Liver (tissue), 9 donors: ENCODE results near the gene DNM3. TPM values are rescaled to one million over a fixed set of nuclear protein-coding genes. Genes with fewer than 3 reads are reported as not detected.

Source experiments
- DNase-seq: peaks from one replicate; pipeline ENCODE4 v3.0.0-alpha.2; 2017; ENCODE audit warnings: low spot score
- H3K27ac ChIP-seq, 2 donors: one replicate each; pipeline ENCODE4 v1.7.0; 2013; ENCODE audit warnings: inconsistent platforms in 2 of 2, low read length in 2 of 2, control low read depth in 1 of 2, low read depth in 1 of 2, mild to moderate bottlenecking in 1 of 2
- H3K27me3 ChIP-seq, 4 donors: one replicate each; pipeline versions ENCODE4 v1.6.1 to v1.7.0; 2013; ENCODE audit warnings: low read length in 3 of 4, inconsistent platforms in 1 of 4, mild to moderate bottlenecking in 1 of 4, moderate library complexity in 1 of 4; ENCODE audit not compliant: control insufficient read depth in 4 of 4, insufficient read depth in 4 of 4
- H3K36me3 ChIP-seq, 4 donors: one replicate each; pipeline versions ENCODE4 v1.6.1 to v1.7.0; 2013; ENCODE audit warnings: low read length in 3 of 4, mild to moderate bottlenecking in 3 of 4, low read depth in 1 of 4, moderate library complexity in 1 of 4; ENCODE audit not compliant: control insufficient read depth in 4 of 4, insufficient read depth in 3 of 4
- H3K4me1 ChIP-seq, 4 donors: one replicate each; pipeline versions ENCODE4 v1.6.1 to v1.7.0; 2013; ENCODE audit warnings: low read length in 3 of 4, mild to moderate bottlenecking in 3 of 4, moderate library complexity in 1 of 4; ENCODE audit not compliant: control insufficient read depth in 4 of 4, insufficient read depth in 4 of 4
- H3K4me3 ChIP-seq, 3 donors: one replicate each; pipeline versions ENCODE4 v1.6.1 to v1.7.0; 2013; ENCODE audit warnings: low read length in 3 of 3, control low read depth in 1 of 3, low read depth in 1 of 3, mild to moderate bottlenecking in 1 of 3
- H3K9ac ChIP-seq, 2 donors: one replicate each; pipeline ENCODE4 v1.7.0; 2013; ENCODE audit warnings: low read length in 2 of 2, mild to moderate bottlenecking in 2 of 2, moderate library complexity in 2 of 2, control low read depth in 1 of 2, low read depth in 1 of 2
- H3K9me3 ChIP-seq, 4 donors: one replicate each; pipeline versions ENCODE4 v1.6.1 to v1.7.0; 2013; ENCODE audit warnings: low read length in 3 of 4; ENCODE audit not compliant: control insufficient read depth in 4 of 4
- EGR1 ChIP-seq, 2 donors: IDR thresholded peaks; 2 replicates each; pipeline ENCODE4 v1.6.1; 2016 to 2018; ENCODE audit warnings: antibody characterized with exemption in 2 of 2, low read depth in 2 of 2
- FOXA1 ChIP-seq: IDR thresholded peaks from 2 replicates; pipeline ENCODE4 v1.6.1; 2016; ENCODE audit warnings: antibody characterized with exemption
- FOXA2 ChIP-seq: IDR thresholded peaks from 2 replicates; pipeline ENCODE4 v1.6.1; 2016; ENCODE audit warnings: antibody characterized with exemption
- GABPA ChIP-seq, 2 donors: IDR thresholded peaks in 1 of 2; conservative IDR thresholded peaks in 1 of 2; 2 replicates each; pipeline ENCODE4 v1.6.1; 2016; ENCODE audit warnings: antibody characterized with exemption in 2 of 2, mild to moderate bottlenecking in 1 of 2, moderate library complexity in 1 of 2
- HNF4G ChIP-seq: IDR thresholded peaks from 2 replicates; pipeline ENCODE4 v1.6.1; 2016; ENCODE audit warnings: antibody characterized with exemption
- JUND ChIP-seq, 2 donors: IDR thresholded peaks; 2 replicates each; pipeline ENCODE4 v1.6.1; 2016; ENCODE audit warnings: antibody characterized with exemption in 2 of 2
- NR2F2 ChIP-seq: IDR thresholded peaks from 2 replicates; pipeline ENCODE4 v1.6.1; 2016; ENCODE audit warnings: antibody characterized with exemption
- RAD21 ChIP-seq, 2 donors: IDR thresholded peaks; 2 replicates each; pipeline ENCODE4 v1.6.1; 2016; ENCODE audit warnings: antibody characterized with exemption in 2 of 2, mild to moderate bottlenecking in 2 of 2
- RXRA ChIP-seq, 2 donors: IDR thresholded peaks; 2 replicates each; pipeline ENCODE4 v1.6.1; 2017 to 2018; ENCODE audit warnings: antibody characterized with exemption in 2 of 2, mild to moderate bottlenecking in 1 of 2
- SP1 ChIP-seq: IDR thresholded peaks from 2 replicates; pipeline ENCODE4 v1.6.1; 2018; ENCODE audit warnings: antibody characterized with exemption, mild to moderate bottlenecking
- TAF1 ChIP-seq: conservative IDR thresholded peaks from 2 replicates; pipeline ENCODE4 v1.6.1; 2016; ENCODE audit warnings: antibody characterized with exemption, mild to moderate bottlenecking
- WGBS: extraction: QIAGEN DNeasy Blood & Tissue Kit; methylation state at CpG from one replicate; pipeline ENCODE4 v1.1.7; 2013; 5-methylcytosine and 5-hydroxymethylcytosine counted together
- polyA plus RNA-seq, 2 donors: library from polyadenylated mRNA; stranded (reverse) in 1 of 2; unstranded in 1 of 2; fragments of 200-250 nt in 1 of 2; fragments of >200 nt in 1 of 2; fragmentation: Nextera tagmentation in 1 of 2; extraction: Ambion mirVana in 1 of 2; gene quantifications; one replicate each; pipeline versions ENCODE4 v1.2.1 to v1.2.3, GENCODE V29; 2013 to 2015
- total RNA-seq, 2 donors: library from RNA; depleted of rRNA; stranded (reverse); fragments of >200 nt; gene quantifications; one replicate each; pipeline ENCODE4 v1.2.3, GENCODE V29; 2014
- TF ChIP-seq, protein P1 (sequence below): IDR thresholded peaks from 2 replicates; pipeline ENCODE4 v1.6.1; 2016; ENCODE audit warnings: antibody characterized with exemption
- TF ChIP-seq, protein P2 (sequence below): fragments of 150-350 bp; IDR thresholded peaks from 2 replicates; pipeline ENCODE4 v1.5.1; 2017; ENCODE audit warnings: improper control_type of control experiment, low read depth, low read length; ENCODE audit not compliant: missing input control
- TF ChIP-seq, protein P3 (sequence below): IDR thresholded peaks from 2 replicates; pipeline ENCODE4 v1.6.1; 2016; ENCODE audit warnings: antibody characterized with exemption
- TF ChIP-seq, protein P4 (sequence below): IDR thresholded peaks from 2 replicates; pipeline ENCODE4 v1.6.1; 2016; ENCODE audit warnings: antibody characterized with exemption
- donor health status: healthy.
- donor health status: healthy.
- donor health status: healthy.
- donor health status: healthy.
- donor health status: healthy.

DNM3 gene
- total and polyA plus RNA-seq, 4 donors = 0.08 to 3.2 (median 1.0) TPM

DNA sequence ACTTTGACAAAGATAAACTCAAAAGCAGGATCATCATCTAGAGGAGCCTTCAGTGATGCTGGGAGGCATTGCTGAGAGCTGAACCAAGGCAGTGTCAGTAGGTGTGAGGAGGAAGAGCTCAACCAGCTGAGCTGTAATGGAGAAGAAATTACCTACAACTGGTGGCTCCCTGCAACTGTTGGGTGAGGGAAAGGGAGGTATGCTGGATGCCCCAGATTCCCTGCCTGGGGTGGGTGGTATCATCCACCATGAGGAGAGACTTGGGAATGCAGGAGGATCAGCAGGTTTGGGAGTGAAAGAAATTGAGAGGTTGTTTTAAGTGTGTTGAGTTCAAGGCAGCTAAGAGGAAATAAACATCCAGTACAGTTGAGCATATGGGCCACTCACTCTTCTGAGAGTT, 199.8 kb downstream of the DNM3 start:
- Histone ChIP-seq H3K9me3 (no peaks in the 10 kb centered on the region), H3K4me1 (no peaks in the 10 kb centered on the region), H3K9ac (no peak overlapping the region), H3K27me3 (no peaks in the 10 kb centered on the region), H3K36me3 (no peaks in the 10 kb centered on the region), H3K27ac (no peak overlapping the region), H3K4me3 (no peak overlapping the region)
- no peak for DNase-seq
- TF ChIP-seq JUND (IDR thresholded peaks at IDR 0.05) (no peak), FOXA2 (no peak), TAF1 (no peak)

DNA sequence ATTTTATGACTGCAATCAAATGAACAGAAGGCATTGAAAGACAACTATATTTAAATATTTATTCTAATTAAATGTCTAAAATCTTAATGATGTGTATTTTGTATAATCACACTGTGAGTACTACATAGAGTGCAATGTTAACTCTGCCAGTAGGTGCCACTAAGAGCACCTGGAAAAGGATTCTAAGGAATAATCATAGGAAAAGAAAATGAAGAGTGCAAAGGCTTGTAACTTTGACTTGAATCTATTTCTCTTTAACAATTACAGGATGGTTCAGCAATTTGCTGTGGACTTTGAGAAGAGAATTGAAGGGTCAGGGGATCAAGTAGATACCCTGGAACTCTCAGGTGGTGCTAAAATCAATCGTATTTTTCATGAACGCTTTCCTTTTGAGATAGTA, 200.4 kb downstream of the DNM3 start:
- Histone ChIP-seq H3K27me3 (no peaks in the 10 kb centered on the region), H3K4me1 (no peaks in the 10 kb centered on the region), H3K9me3 (no peaks in the 10 kb centered on the region), H3K36me3 (no peaks in the 10 kb centered on the region), H3K9ac (no peak overlapping the region), H3K4me3 (no peak overlapping the region), H3K27ac (no peak overlapping the region)
- WGBS = 78% methylated on average over 2 of the region's 2 CpGs
- no peak for TF ChIP-seq FOXA1
- TF ChIP-seq, protein P1, sequence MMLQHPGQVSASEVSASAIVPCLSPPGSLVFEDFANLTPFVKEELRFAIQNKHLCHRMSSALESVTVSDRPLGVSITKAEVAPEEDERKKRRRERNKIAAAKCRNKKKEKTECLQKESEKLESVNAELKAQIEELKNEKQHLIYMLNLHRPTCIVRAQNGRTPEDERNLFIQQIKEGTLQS = no peak
- TF ChIP-seq, protein P2, sequence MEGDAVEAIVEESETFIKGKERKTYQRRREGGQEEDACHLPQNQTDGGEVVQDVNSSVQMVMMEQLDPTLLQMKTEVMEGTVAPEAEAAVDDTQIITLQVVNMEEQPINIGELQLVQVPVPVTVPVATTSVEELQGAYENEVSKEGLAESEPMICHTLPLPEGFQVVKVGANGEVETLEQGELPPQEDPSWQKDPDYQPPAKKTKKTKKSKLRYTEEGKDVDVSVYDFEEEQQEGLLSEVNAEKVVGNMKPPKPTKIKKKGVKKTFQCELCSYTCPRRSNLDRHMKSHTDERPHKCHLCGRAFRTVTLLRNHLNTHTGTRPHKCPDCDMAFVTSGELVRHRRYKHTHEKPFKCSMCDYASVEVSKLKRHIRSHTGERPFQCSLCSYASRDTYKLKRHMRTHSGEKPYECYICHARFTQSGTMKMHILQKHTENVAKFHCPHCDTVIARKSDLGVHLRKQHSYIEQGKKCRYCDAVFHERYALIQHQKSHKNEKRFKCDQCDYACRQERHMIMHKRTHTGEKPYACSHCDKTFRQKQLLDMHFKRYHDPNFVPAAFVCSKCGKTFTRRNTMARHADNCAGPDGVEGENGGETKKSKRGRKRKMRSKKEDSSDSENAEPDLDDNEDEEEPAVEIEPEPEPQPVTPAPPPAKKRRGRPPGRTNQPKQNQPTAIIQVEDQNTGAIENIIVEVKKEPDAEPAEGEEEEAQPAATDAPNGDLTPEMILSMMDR = peak; percentile 37
- peak; percentile 71 for TF ChIP-seq RAD21 (IDR thresholded peaks at IDR 0.05)
- no peak for DNase-seq

DNA sequence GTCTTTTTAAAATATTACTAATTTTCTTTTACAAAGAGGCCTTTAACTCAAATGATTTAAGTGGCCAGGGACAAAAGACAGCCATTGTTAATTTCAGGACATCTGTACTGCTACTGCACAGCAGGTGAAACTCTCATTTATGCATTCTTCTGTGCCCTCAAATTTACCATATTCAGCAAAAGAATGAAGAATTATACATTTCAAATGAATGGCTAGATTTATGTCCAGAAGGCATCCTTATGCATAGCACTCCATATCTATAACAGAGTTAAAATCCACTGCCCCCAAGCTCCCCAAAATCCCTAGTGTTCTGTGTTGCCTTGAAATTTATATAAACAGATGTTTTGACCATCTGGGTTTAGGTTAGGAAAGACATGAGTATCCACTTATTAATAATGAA, 202.6 kb downstream of the DNM3 start:
- Histone ChIP-seq H3K27ac (no peak overlapping the region), H3K9ac (no peak overlapping the region), H3K4me3 (no peak overlapping the region), H3K27me3 (no peaks in the 10 kb centered on the region), H3K9me3 (no peaks in the 10 kb centered on the region), H3K36me3 (no peaks in the 10 kb centered on the region), H3K4me1 (no peaks in the 10 kb centered on the region)
- DNase-seq = no peak
- TF ChIP-seq, protein P3, sequence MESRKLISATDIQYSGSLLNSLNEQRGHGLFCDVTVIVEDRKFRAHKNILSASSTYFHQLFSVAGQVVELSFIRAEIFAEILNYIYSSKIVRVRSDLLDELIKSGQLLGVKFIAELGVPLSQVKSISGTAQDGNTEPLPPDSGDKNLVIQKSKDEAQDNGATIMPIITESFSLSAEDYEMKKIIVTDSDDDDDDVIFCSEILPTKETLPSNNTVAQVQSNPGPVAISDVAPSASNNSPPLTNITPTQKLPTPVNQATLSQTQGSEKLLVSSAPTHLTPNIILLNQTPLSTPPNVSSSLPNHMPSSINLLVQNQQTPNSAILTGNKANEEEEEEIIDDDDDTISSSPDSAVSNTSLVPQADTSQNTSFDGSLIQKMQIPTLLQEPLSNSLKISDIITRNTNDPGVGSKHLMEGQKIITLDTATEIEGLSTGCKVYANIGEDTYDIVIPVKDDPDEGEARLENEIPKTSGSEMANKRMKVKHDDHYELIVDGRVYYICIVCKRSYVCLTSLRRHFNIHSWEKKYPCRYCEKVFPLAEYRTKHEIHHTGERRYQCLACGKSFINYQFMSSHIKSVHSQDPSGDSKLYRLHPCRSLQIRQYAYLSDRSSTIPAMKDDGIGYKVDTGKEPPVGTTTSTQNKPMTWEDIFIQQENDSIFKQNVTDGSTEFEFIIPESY = no peak
- TF ChIP-seq RAD21 (IDR thresholded peaks at IDR 0.05) = no peak
- TF ChIP-seq HNF4G = no peak
- no peak for TF ChIP-seq EGR1 (IDR thresholded peaks at IDR 0.05; ENCODE audit: low read depth in 2 of 2)
- no peak for TF ChIP-seq NR2F2

DNA sequence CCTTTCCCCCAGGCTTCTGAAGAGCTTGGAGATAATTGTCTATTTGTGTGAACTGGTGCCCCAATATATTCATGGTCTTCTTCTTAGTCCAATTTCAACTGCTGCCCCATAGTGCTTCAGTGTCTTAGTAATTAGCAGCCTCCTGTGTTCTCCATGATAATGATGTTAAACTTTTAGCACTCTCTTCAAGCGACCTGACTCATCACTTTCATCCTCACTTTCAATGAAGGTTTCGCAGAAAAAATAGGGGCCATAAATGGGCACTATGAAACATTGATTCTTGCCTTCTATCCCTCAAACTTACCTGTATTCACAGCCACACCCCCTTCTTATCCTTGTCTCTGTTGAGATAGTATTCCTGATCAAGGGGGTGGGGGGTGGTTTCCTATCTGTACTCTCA, 210.6 kb downstream of the DNM3 start:
- Histone ChIP-seq H3K9me3 (no peaks in the 10 kb centered on the region), H3K27me3 (no peaks in the 10 kb centered on the region), H3K36me3 (no peaks in the 10 kb centered on the region), H3K4me1 (no peaks in the 10 kb centered on the region), H3K4me3 (no peak overlapping the region), H3K27ac (no peak overlapping the region), H3K9ac (no peak overlapping the region)
- 91% methylated on average over 2 of the region's 2 CpGs for WGBS
- DNase-seq = no peak
- TF ChIP-seq RXRA (IDR thresholded peaks at IDR 0.05) (no peak), GABPA (IDR thresholded peaks at IDR 0.05 in 1 of 2, conservative IDR thresholded peaks at IDR 0.05 in 1 of 2) (no peak), HNF4G (no peak), TAF1 (no peak), SP1 (no peak)
- TF ChIP-seq, protein P1 = no peak
- TF ChIP-seq, protein P2 = no peak
- TF ChIP-seq, protein P4, sequence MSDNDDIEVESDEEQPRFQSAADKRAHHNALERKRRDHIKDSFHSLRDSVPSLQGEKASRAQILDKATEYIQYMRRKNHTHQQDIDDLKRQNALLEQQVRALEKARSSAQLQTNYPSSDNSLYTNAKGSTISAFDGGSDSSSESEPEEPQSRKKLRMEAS = no peak
